GM19397 (cell line): ENCODE data around the gene HLA-F.

Experiments used
- ATAC-seq: cut with Tn5 transposase; IDR thresholded peaks from one replicate; pipeline ENCODE4 v1.9.1; 2021; ENCODE audit warnings: mild to moderate bottlenecking, moderate library complexity; ENCODE audit not compliant: unreplicated experiment

The HLA-F gene

DNA sequence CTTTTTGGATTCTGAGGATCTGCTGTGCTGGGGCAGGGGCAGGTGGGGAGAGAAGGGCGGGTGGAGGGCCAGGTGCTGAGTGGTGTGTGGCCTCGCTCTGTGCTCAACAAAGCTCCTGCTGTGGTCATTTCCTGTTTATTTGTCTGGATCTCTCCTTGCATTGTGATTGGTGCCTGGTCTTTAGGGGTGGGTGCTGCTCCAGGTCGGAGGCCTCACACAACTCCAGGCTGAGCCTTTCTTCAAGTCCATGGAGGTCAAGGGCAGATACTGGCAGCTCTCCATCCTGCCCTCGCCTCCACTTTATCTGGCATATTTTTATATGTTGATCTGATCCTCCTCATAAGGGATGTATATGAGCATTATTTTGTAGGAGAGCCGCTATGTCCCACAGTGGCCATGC lies 36.2 kb downstream of the HLA-F start:
- ATAC-seq = no peak

DNA sequence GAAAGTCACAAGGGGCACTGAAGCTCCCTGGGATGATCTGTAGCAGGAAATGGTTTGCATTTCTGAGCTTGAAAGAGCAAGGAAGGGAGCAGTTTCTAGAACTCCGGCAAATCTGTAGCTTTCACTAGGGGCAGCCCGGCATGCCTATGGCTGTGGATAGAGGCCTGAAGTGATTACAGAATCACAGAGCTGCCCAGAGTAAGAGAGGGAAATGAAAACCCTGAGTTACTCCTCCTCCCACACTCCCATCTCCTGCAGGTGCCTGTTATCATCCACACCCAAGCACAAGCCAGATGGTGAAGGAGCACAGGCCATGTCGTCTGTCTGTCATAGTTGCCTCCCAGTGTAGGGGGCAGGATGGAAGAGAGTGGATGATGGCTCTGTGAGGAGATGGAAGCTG lies 37.1 kb downstream of the HLA-F start:
- ATAC-seq = no peak

- no peak for ATAC-seq
Measured at GRCh38 chr6:29762051-29762450, 38.8 kb downstream of the HLA-F start.

GRCh38 chr6:29762781-29763214 lies 39.6 kb downstream of the HLA-F start:
- ATAC-seq = no peak

DNA sequence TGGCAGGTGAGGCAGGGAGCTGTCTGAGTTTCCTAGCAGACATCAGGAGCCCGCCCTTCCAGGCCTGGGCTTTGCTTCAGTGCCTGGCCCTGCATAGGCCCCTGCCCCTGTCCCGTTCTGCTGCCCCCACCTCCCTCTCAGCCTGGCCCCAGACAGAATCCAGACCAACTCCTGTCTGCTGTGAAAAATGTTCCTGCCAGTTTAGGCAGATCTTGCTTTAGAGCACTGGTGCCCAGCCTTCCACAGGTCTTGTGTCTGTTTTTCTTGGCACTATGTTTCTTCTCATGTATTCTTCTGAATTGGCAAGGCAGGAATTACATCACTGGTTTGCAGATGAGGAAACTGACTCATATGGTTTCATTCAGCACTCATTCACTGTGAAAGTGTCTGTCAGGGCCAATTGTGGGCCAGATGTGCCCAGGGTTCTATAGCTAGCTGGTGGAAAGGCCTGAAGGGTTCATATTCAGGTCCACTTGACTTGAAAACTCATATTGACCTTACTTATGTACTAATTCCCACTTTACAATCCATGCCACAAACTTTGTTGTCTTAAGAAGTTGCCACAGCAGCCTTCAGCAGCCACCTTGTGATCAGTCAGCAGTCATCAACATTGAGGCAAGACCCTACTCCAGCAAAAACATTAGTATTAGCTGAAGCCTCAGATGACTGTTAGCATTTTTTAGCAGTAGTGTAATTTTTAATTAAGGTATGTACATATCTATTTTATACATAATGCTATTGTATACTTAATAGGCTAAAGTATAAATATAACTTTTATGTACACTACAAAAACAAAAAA lies 40.5 kb downstream of the HLA-F start:
- no peak for ATAC-seq

DNA sequence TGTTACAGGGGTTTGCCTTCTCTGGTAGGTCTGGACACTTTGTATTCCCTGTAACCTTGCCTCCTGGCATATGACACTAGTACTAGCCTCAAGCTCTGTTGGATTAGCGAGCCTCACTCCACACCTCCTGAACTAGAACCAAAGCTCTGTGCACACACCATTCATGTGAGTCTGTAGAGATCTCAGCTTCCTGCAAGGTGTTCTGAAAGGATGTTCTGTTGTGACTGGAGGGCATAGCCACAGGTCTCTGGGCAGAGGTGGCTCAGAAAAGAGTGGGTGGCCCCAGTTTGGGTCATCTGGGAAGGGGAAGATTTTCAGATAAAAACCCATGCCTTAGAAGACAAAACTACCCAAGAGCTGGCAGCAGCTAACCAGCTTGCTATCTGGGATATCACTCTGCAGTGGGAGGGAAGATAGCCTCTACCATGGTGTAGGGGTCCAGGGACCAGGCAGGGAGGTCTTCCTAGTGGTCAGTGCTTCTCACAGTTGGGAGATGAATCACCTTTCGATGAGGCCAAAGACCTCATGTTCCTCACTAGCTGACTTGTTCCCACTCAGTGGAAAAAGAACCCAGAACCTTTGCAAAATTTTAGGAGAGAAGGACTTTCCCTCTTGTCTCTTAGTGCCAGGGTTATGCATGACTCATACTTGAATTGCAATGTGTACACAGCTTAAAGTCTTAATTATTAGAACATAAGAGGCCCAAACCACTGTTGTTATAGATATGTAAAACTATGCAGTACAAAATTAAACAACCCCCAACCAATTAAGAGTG lies 41.4 kb downstream of the HLA-F start:
- no peak for ATAC-seq

DNA sequence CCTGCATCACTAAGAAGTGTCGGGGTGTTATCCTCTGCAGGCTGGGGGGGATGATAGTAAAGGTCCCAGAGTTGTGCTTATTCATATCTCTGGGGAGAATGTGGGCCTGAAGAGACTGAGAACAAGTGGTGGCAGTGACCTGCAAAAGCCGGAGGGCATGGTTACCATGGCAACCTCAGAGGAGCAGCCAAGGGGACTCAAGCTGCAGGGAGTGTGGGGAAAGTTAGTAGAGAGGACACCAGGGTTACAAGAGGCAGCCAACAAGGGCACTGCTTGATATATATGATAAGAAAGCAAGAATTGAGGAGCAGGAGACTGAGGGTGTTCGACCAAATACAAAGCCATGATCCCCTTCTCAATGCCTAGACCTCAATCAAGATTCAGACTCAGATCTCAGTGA lies 46.1 kb downstream of the HLA-F start:
- no peak for ATAC-seq

DNA sequence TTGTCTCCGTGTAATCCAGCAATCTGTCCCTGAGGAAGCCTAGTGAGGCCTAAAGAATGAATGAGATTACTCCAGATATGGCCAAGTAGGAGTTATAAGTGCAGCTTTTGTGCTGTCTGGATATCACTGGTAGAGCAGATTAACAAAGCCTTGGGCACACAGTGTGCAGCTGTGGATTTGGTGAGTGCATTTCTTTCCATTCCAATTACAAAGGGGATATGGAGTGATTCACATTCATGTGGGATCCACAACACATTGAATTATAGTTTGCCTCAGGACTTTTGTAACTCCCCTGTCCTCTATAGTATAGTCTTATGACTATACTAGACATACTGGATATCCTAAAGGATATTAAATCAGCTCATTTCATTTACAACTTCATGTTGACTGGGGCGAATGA lies 47.1 kb downstream of the HLA-F start:
- ATAC-seq = no peak

GRCh38 chr6:29776684-29777083 lies 53.5 kb downstream of the HLA-F start:
- ATAC-seq = no peak
